Lung (tissue), 12 donors: ENCODE data around the gene TNK2. TPM values are rescaled to one million over a fixed set of nuclear protein-coding genes. Genes with fewer than 3 reads are reported as not detected.
A peak's percentile ranks its signal among the peaks of the same experiment; 100 is the strongest.

Source experiments
- ATAC-seq: fragments of 200-7000 bp; cut with Tn5 transposase; one replicate; pipeline ENCODE4 v1.9.1; 2020; ENCODE audit warnings: moderate number of reproducible peaks; ENCODE audit not compliant: insufficient read depth, low FRiP score
- DNase-seq, 3 donors: peaks; one replicate each; pipeline ENCODE4 v3.0.0-alpha.2; 2013 to 2017
- H3K27ac ChIP-seq, 2 donors: one replicate each; pipeline ENCODE4 v1.5.1; 2013; ENCODE audit warnings: mild to moderate bottlenecking in 2 of 2, moderate library complexity in 2 of 2, control low read depth in 1 of 2, inconsistent platforms in 1 of 2, low read depth in 1 of 2, low read length in 1 of 2
- H3K27me3 ChIP-seq, 3 donors: one replicate each; pipeline ENCODE4 v1.5.1; 2013; ENCODE audit warnings: low read length in 2 of 3; ENCODE audit not compliant: control insufficient read depth in 3 of 3, insufficient read depth in 3 of 3
- H3K36me3 ChIP-seq, 4 donors: one replicate each; pipeline ENCODE4 v1.5.1; 2013; ENCODE audit warnings: low read length in 4 of 4, mild to moderate bottlenecking in 1 of 4, moderate library complexity in 1 of 4; ENCODE audit not compliant: control insufficient read depth in 4 of 4, insufficient read depth in 4 of 4
- H3K4me1 ChIP-seq, 5 donors: one replicate each; pipeline ENCODE4 v1.5.1; 2013; ENCODE audit warnings: low read length in 5 of 5, mild to moderate bottlenecking in 2 of 5, moderate library complexity in 1 of 5; ENCODE audit not compliant: control insufficient read depth in 5 of 5, insufficient read depth in 5 of 5
- H3K4me3 ChIP-seq: one replicate; pipeline ENCODE4 v1.5.1; 2013; ENCODE audit warnings: mild to moderate bottlenecking, control low read depth, moderate library complexity
- H3K9ac ChIP-seq, 2 donors: one replicate each; pipeline ENCODE4 v1.5.1; 2013; ENCODE audit warnings: low read length in 2 of 2, control low read depth in 1 of 2; ENCODE audit not compliant: insufficient read depth in 1 of 2
- H3K9me3 ChIP-seq, 4 donors: one replicate each; pipeline ENCODE4 v1.5.1; 2013; ENCODE audit warnings: low read length in 3 of 4, mild to moderate bottlenecking in 1 of 4, moderate library complexity in 1 of 4; ENCODE audit not compliant: control insufficient read depth in 4 of 4, insufficient read depth in 3 of 4
- CTCF ChIP-seq: IDR thresholded peaks from 2 replicates; pipeline ENCODE4 v1.5.1; 2012; ENCODE audit warnings: mild to moderate bottlenecking; ENCODE audit errors: control extremely low read depth, extremely low read depth
- WGBS, 2 donors: extraction: QIAGEN DNeasy Blood & Tissue Kit; methylation state at CpG; one replicate each; pipeline ENCODE4 v1.1.7; 2013; 5-methylcytosine and 5-hydroxymethylcytosine counted together
- polyA plus RNA-seq, 2 donors: library from polyadenylated mRNA; stranded (reverse); fragments of 200-250 nt; gene quantifications; one replicate each; pipeline ENCODE4 v1.2.1, GENCODE V29; 2013
- total RNA-seq, 2 donors: library from RNA; depleted of rRNA in 1 of 2; stranded (reverse); fragments of >200 nt in 1 of 2; gene quantifications; one replicate each; pipeline ENCODE4 v1.2.1, GENCODE V29; 2014 to 2021
- donor health status: control.
- donor health status: control.
- donor health status: Bipolar disorder and iron deficiency.
- donor health status: healthy.
- donor health status: DM: yes; HTN: yes; CAD: no.

Gene TNK2
- total and polyA plus RNA-seq, 4 donors = 15.0 to 63.5 (median 35.6) TPM

- ATAC-seq = no peak
- peak overlapping the region; percentile 35 to 89 for H3K27ac ChIP-seq
Observed at GRCh38 chr3:195908694-195909581, 587 bp upstream of the TNK2 start.

GRCh38 chr3:195907684-195907933 lies 742 bp downstream of the TNK2 start:
- ATAC-seq (no peak), DNase-seq (no peak)
- peaks cover 0 to 28% (median 20%) of the 10 kb centered on the region in 5 donors for H3K4me1 ChIP-seq
- no peaks in the 10 kb centered on the region for H3K27me3 ChIP-seq
- H3K9me3 ChIP-seq = no peaks in the 10 kb centered on the region
- H3K9ac ChIP-seq = no peak overlapping the region
- no peak overlapping the region for H3K4me3 ChIP-seq
- 12 to 18% methylated on average over 5 to 6 of the region's 6 CpGs for WGBS, 2 donors
- H3K36me3 ChIP-seq = no peaks in the 10 kb centered on the region
- H3K27ac ChIP-seq = peak overlapping the region in 1 of 2 donors; percentile 89
- TF ChIP-seq CTCF = no peak

More at GRCh38 chr3:195908694-195909581, 587 bp upstream of the TNK2 start:
- no peak for TF ChIP-seq CTCF
- Histone ChIP-seq H3K36me3 (no peaks in the 10 kb centered on the region), H3K9me3 (no peaks in the 10 kb centered on the region), H3K9ac (no peak overlapping the region), H3K27me3 (no peaks in the 10 kb centered on the region), H3K4me1 (peaks cover 0 to 28% (median 20%) of the 10 kb centered on the region in 5 donors), H3K4me3 (peak overlapping the region; percentile 63)
- WGBS, 2 donors = 0 to 1% methylated on average over 81 to 103 of the region's 103 CpGs
- DNase-seq = peak; percentile 24 to 50 (median 39)

GRCh38 chr3:195906865-195907683 lies 1.3 kb downstream of the TNK2 start:
- WGBS, 2 donors = 12 to 14% methylated on average over 22 to 23 of the region's 23 CpGs
- ATAC-seq (no peak), DNase-seq (peak in 2 of 3 donors; percentile 25 to 51)
- Histone ChIP-seq H3K9me3 (no peaks in the 10 kb centered on the region), H3K4me1 (peaks cover 0 to 28% (median 20%) of the 10 kb centered on the region in 5 donors), H3K36me3 (no peaks in the 10 kb centered on the region), H3K4me3 (no peak overlapping the region), H3K9ac (peak overlapping the region in 1 of 2 donors; percentile 42), H3K27me3 (no peaks in the 10 kb centered on the region), H3K27ac (peak overlapping the region; percentile 42 to 89)
- TF ChIP-seq CTCF = no peak
